ENCODE results near the gene CRAMP1.

DNA sequence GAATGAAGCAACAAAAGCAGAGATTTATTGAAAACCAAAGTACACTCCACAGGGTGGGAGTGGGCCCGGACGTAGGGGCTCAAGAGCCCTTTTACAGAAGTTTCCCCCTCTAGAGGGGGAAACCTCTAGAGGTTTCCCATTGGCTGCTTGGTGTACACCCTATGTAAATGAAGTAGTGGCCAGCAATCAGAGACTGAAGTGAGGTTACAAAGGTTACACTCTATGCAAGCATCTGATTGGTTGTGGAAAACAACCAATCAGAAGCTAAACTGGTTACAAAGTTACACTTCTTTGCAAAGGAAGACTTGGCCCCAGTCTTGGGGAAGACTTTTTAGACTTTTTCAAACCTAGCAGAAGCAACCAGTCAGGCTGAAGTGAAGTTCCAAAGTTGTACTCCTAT is 27.1 kb downstream of the CRAMP1 start:
- TF ChIP-seq, protein P1, sequence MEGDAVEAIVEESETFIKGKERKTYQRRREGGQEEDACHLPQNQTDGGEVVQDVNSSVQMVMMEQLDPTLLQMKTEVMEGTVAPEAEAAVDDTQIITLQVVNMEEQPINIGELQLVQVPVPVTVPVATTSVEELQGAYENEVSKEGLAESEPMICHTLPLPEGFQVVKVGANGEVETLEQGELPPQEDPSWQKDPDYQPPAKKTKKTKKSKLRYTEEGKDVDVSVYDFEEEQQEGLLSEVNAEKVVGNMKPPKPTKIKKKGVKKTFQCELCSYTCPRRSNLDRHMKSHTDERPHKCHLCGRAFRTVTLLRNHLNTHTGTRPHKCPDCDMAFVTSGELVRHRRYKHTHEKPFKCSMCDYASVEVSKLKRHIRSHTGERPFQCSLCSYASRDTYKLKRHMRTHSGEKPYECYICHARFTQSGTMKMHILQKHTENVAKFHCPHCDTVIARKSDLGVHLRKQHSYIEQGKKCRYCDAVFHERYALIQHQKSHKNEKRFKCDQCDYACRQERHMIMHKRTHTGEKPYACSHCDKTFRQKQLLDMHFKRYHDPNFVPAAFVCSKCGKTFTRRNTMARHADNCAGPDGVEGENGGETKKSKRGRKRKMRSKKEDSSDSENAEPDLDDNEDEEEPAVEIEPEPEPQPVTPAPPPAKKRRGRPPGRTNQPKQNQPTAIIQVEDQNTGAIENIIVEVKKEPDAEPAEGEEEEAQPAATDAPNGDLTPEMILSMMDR (IDR thresholded peaks at IDR 0.05; ENCODE audit: low read length) = no peak
- TF ChIP-seq EZH2 (optimal IDR thresholded peaks at IDR 0.05; ENCODE audit: low read depth, low read length) (no peak), EZH2phosphoT487 (IDR thresholded peaks at IDR 0.05; ENCODE audit: low read length) (no peak)
